Measurements from ENCODE around the gene PPFIA3. TPM values are rescaled to one million over a fixed set of nuclear protein-coding genes. Genes with fewer than 3 reads are reported as not detected.

Gene PPFIA3
- total and polyA plus RNA-seq, 2 of the 8 experiments (the other 6 are each of a cell fraction or from before 2014, with no cell fraction given): 15.9 to 25.3 TPM

DNA sequence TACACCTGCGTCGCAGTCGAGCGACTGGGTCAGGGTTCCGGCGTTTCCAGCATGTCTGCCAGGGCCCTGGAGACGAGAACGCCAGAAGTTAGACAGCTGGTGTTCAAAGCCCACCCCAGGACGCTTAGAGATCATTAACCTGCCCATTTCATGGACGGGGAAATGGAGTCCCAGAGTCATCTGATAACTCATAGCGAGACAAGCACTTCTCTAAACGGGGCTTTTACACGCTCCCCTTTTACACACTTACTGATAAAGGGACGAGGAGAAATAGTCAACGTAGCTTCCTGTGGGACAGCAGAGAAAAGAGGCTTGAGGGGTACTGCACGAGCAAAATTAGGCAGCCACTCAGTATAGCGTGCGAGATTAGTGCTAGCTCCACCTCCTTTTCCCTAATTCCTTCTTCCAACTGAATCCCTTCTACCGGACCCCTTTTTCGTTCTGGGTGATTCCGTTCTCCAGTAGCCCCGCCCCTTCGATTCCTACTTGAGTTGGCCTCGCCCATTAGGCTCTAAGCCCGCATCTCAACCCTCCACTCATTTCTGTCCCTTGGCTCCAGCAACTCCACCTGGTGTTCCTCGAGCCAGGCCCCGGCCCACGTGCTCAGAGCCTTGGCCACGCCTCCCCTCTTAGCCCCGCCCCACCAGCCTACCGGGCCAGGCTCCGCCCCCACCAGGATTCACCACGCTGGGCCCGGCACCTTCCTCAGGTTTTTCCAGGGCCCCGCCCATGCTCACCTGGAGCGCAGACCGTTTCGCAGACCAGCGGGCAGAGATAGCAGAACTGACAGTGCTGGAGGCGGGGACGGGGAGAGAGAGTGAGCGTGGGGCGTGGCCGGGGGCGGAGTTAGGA, 32.1 kb downstream of the PPFIA3 start:
- CTCF ChIA-PET (ENCODE audit: partially characterized antibody): interaction anchor here (0.8 to 2.1 kb wide), 8 partner anchors 14 to 77 kb away, joined by 3 to 10 read pairs (median 4); no protein-coding TSS in a partner anchor
- 0 out of 7 replicates have a peak overlapping the region, but pooled peaks of 1 of the 4 experiments have one; percentile 13 for H3K9ac ChIP-seq (replicated peaks in 1 of 4; ENCODE audit: extremely low read depth in 1 of 4, low read depth in 3 of 4, low read length in 3 of 4)
- peaks cover 0 to 30% (median 20%) of the 10 kb centered on the region in 4 experiments; a peak in 6 of 7 replicates for H3K4me1 ChIP-seq (replicated peaks in 1 of 4; ENCODE audit: control insufficient read depth in 3 of 4, insufficient read depth in 4 of 4, low read length in 3 of 4)
- TF ChIP-seq CBX8 (IDR thresholded peaks at IDR 0.05; ENCODE audit: borderline replicate concordance, low read depth, low read length) (no peak), BRCA1 (IDR thresholded peaks at IDR 0.05; ENCODE audit: low read depth, low read length) (no peak), POU5F1 (IDR thresholded peaks at IDR 0.05; ENCODE audit: low read depth, low read length) (no peak), SAP30 (IDR thresholded peaks at IDR 0.05; ENCODE audit: insufficient read depth, insufficient replicate concordance, low read length) (no peak), JUN (IDR thresholded peaks at IDR 0.05; ENCODE audit: low read depth, low read length) (no peak), TAF1 (IDR thresholded peaks at IDR 0.05; ENCODE audit: low read depth, low read length) (peak; percentile 79; the same call in 1 of the 2 replicates), EP300 (IDR thresholded peaks at IDR 0.05; ENCODE audit: borderline replicate concordance in 1 of 2, low read depth in 2 of 2, low read length in 2 of 2) (peak in 1 of 2 experiments; percentile 54; a peak in 1 of 3 replicates), CEBPB (IDR thresholded peaks at IDR 0.05; ENCODE audit: low read depth, low read length) (no peak)
- TF ChIP-seq, protein P1, sequence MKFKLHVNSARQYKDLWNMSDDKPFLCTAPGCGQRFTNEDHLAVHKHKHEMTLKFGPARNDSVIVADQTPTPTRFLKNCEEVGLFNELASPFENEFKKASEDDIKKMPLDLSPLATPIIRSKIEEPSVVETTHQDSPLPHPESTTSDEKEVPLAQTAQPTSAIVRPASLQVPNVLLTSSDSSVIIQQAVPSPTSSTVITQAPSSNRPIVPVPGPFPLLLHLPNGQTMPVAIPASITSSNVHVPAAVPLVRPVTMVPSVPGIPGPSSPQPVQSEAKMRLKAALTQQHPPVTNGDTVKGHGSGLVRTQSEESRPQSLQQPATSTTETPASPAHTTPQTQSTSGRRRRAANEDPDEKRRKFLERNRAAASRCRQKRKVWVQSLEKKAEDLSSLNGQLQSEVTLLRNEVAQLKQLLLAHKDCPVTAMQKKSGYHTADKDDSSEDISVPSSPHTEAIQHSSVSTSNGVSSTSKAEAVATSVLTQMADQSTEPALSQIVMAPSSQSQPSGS (IDR thresholded peaks at IDR 0.05; ENCODE audit: low read length): no peak

More for the DNA sequence above, 32.1 kb downstream of the PPFIA3 start:
- peak; percentile 95 to 100 for DNase-seq (ENCODE audit: low read depth in 1 of 2, low spot score in 2 of 2)
- Histone ChIP-seq H4K8ac (ENCODE audit: extremely low read depth, insufficient read depth, low read length) (no peak overlapping the region), H2BK12ac (ENCODE audit: low read depth, low read length) (no peak overlapping the region), H2BK15ac (ENCODE audit: low read length) (no peak overlapping the region), H3K27me3 (replicated peaks in 1 of 4; ENCODE audit: control insufficient read depth in 3 of 4, extremely low read depth in 1 of 4, insufficient read depth in 3 of 4, low read length in 3 of 4) (peaks cover 0 to 7% (median 3%) of the 10 kb centered on the region in 4 experiments; a peak in 3 of 7 replicates), H3K4me3 (ENCODE audit: extremely low read depth in 1 of 4, insufficient read depth in 2 of 4, low read depth in 3 of 4, low read length in 4 of 4) (peak overlapping the region; percentile 69 to 97 (median 90); a peak in 7 of 8 replicates), H2BK5ac (ENCODE audit: low read depth, low read length) (no peak overlapping the region), H4K5ac (ENCODE audit: insufficient read length, low read depth, low read length) (no peak overlapping the region), H3K36me3 (ENCODE audit: control insufficient read depth in 2 of 4, insufficient read depth in 4 of 4, low read length in 3 of 4) (no peaks in the 10 kb centered on the region), H3K4me2 (ENCODE audit: insufficient read depth in 1 of 2, low read depth in 2 of 2, low read length in 2 of 2) (peak overlapping the region; percentile 85 to 95), H3K27ac (ENCODE audit: low read depth, low read length) (no peak overlapping the region), H2BK20ac (ENCODE audit: low read length) (no peak overlapping the region), H3K9me3 (ENCODE audit: insufficient read depth in 2 of 2, low read depth in 1 of 2, low read length in 1 of 2) (no peaks in the 10 kb centered on the region), H4K91ac (replicated peaks; ENCODE audit: insufficient read length, low read length) (no peak overlapping the region), H4K20me1 (replicated peaks in 1 of 2; ENCODE audit: control insufficient read depth in 1 of 2, insufficient read depth in 2 of 2, low read length in 2 of 2) (peaks cover 0 to 2% of the 10 kb centered on the region in 2 experiments), H3K79me1 (ENCODE audit: low read depth, low read length) (0 out of 2 replicates have a peak, but pooled peaks cover 2% of the 10 kb centered on the region), H2AK5ac (ENCODE audit: low read depth, low read length) (0 out of 2 replicates have a peak overlapping the region, but pooled peaks have one; percentile 1), H3K56ac (replicated peaks; ENCODE audit: insufficient read length, low read depth, low read length) (no peak overlapping the region), H3K18ac (ENCODE audit: extremely low read depth, low read length) (0 out of 2 replicates have a peak overlapping the region, but pooled peaks have one; percentile 9), H3K14ac (ENCODE audit: insufficient read length) (no peak overlapping the region), H3K23ac (ENCODE audit: insufficient read length) (no peak overlapping the region), H3K23me2 (ENCODE audit: low read depth, low read length) (peaks cover 24% of the 10 kb centered on the region), H2AFZ (ENCODE audit: low read length) (no peak overlapping the region), H2BK120ac (replicated peaks; ENCODE audit: low read depth, low read length) (no peak overlapping the region), H3K79me2 (ENCODE audit: control insufficient read depth in 1 of 2, insufficient read depth in 2 of 2, low read length in 2 of 2) (no peaks in the 10 kb centered on the region), H3K4ac (replicated peaks; ENCODE audit: insufficient read length, low read depth, low read length) (no peak overlapping the region)
- peak; percentile 87 for FAIRE-seq
- 6% methylated on average over 41 of the region's 45 CpGs; no CpG with 5 or more reads in 1 of the 2 experiments for WGBS, 2 experiments (ENCODE audit: extremely low coverage in 1 of 2, insufficient coverage in 1 of 2, insufficient read length in 1 of 2, insufficient replicate concordance in 2 of 2, low coverage in 1 of 2, low lambda C conversion rate in 2 of 2, missing lambda C conversion rate in 1 of 2)
- POLR2A ChIA-PET (ENCODE audit: partially characterized antibody): interaction anchor here (0.6 to 5.6 kb wide), 17 partner anchors 8 to 188 kb away, joined by 3 to 30 read pairs (median 4); partner anchors contain the start of genes LIN7B, PPFIA3 and TRPM4

Measured in H1 (cell line).